ENCODE measurements around the gene EEF1G. TPM values are rescaled to one million over a fixed set of nuclear protein-coding genes. Genes with fewer than 3 reads are reported as not detected.
"Not testable (repeated sequence)": the region's sequence is repeated elsewhere in the genome, so short reads cannot be mapped to it uniquely, and the experiment has no call there.

EEF1G gene
- total RNA-seq, 2 experiments from 2014 or later, result 1,778 to 2,328 TPM

DNA sequence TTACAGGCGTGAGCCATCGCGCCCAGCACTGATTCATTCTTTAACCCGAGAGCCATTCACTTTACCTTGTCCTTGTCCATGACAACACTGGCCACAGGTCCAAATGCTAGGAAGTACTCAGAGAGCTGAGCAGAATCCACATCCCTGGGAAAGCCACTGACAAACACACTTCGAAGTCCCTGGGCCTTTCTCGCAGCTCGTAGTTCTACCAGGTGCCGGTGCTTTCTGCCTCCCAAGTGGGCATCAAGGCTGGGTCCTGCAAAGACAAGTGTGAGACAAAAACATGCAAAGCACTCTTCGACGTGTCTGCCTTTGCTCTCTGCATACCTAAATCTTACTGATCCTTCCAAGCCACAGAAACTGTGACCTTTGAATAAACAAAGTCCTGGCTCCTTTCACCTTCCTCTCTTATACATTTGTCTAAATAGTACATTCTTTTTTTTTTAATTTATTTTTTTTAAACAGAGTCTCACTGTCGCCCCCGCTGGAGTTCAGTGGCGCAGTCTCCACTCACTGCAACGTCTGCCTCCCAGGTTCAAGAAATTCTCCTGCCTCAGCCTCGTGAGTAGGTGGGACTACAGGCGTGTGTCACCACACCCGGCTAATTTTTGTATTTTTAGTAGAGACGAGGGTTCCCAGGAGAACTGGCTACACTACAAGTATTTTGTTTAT, 15.4 kb upstream of the EEF1G start:
- peak overlapping the region; percentile 66 for H3K4me2 ChIP-seq (ENCODE audit: low read length)
- peaks cover 33% of the 10 kb centered on the region for H3K4me1 ChIP-seq (ENCODE audit: insufficient read depth, low read length, poor library complexity, severe bottlenecking)
- BruUV-seq (replicated peaks), result no TSS peak
- H3K79me2 ChIP-seq (ENCODE audit: insufficient read depth, low read depth, low read length), result peaks cover 25% of the 10 kb centered on the region; the same call in 1 of the 2 replicates
- TF ChIP-seq EZH2phosphoT487 (IDR thresholded peaks at IDR 0.05; ENCODE audit: borderline replicate concordance, low read depth, low read length) (no peak), CTCF (conservative IDR thresholded peaks at IDR 0.05; ENCODE audit: low read length) (peak; percentile 71)
- H3K9me3 ChIP-seq (ENCODE audit: low read length), result no peaks in the 10 kb centered on the region
- ChIA-PET POLR2A (interaction anchor here (1.1 to 1.8 kb wide), 2 partner anchors 15 to 76 kb away, joined by 4 to 5 read pairs; partner anchors contain the start of genes C11orf98, CSKMT and EEF1G), CTCF (ENCODE audit: unreplicated experiment) (no interaction called here)
- intact Hi-C loops (cut with micrococcal nuclease; ENCODE audit: unreplicated experiment), result no loop called here
- DNase-seq (ENCODE audit: low spot score), result no peak
- no peaks in the 10 kb centered on the region for H4K20me1 ChIP-seq (ENCODE audit: insufficient read depth, low read length)
- no peak overlapping the region for H2AFZ ChIP-seq (ENCODE audit: low read length)
- H3K27ac ChIP-seq (ENCODE audit: low read depth, low read length, poor library complexity, severe bottlenecking), result no peak overlapping the region
- H3K36me3 ChIP-seq (ENCODE audit: insufficient read depth, low read length), result peaks cover 67% of the 10 kb centered on the region
- H3K4me3 ChIP-seq (ENCODE audit: low read depth, low read length, poor library complexity, severe bottlenecking), result no peak overlapping the region
- no peaks in the 10 kb centered on the region for H3K9me2 ChIP-seq (ENCODE audit: insufficient read depth, low read length)

- H4K20me1 ChIP-seq (ENCODE audit: insufficient read depth, low read length); H3K27ac ChIP-seq (ENCODE audit: low read depth, low read length, poor library complexity, severe bottlenecking); H3K9me3 ChIP-seq (ENCODE audit: low read length); CTCF ChIA-PET (ENCODE audit: unreplicated experiment); BruUV-seq (replicated peaks); intact Hi-C loops (cut with micrococcal nuclease; ENCODE audit: unreplicated experiment); H2AFZ ChIP-seq (ENCODE audit: low read length); H3K9me2 ChIP-seq (ENCODE audit: insufficient read depth, low read length); DNase-seq (ENCODE audit: low spot score); H3K4me2 ChIP-seq (ENCODE audit: low read length); H3K4me3 ChIP-seq (ENCODE audit: low read depth, low read length, poor library complexity, severe bottlenecking): not testable (repeated sequence)
- H3K36me3 ChIP-seq (ENCODE audit: insufficient read depth, low read length), result peaks cover 84% of the 10 kb centered on the region
- peaks cover 10% of the 10 kb centered on the region for H3K4me1 ChIP-seq (ENCODE audit: insufficient read depth, low read length, poor library complexity, severe bottlenecking)
- H3K79me2 ChIP-seq (ENCODE audit: insufficient read depth, low read depth, low read length), result peaks cover 16% of the 10 kb centered on the region; the same call in 1 of the 2 replicates
- POLR2A ChIA-PET, result interaction anchor here (1.3 to 1.4 kb wide), 2 partner anchors 11 to 121 kb away, joined by 5 read pairs; partner anchors contain the start of gene EEF1G
These were observed 11.7 kb upstream of the EEF1G start for GRCh38 chr11:62585356-62585755.

- DNase-seq (ENCODE audit: low spot score); H3K4me2 ChIP-seq (ENCODE audit: low read length); H4K20me1 ChIP-seq (ENCODE audit: insufficient read depth, low read length); H3K9me3 ChIP-seq (ENCODE audit: low read length); H3K4me1 ChIP-seq (ENCODE audit: insufficient read depth, low read length, poor library complexity, severe bottlenecking); CTCF ChIA-PET (ENCODE audit: unreplicated experiment); H3K79me2 ChIP-seq (ENCODE audit: insufficient read depth, low read depth, low read length); H2AFZ ChIP-seq (ENCODE audit: low read length); H3K4me3 ChIP-seq (ENCODE audit: low read depth, low read length, poor library complexity, severe bottlenecking); BruUV-seq (replicated peaks); H3K27ac ChIP-seq (ENCODE audit: low read depth, low read length, poor library complexity, severe bottlenecking); intact Hi-C loops (cut with micrococcal nuclease; ENCODE audit: unreplicated experiment); H3K9me2 ChIP-seq (ENCODE audit: insufficient read depth, low read length): not testable (repeated sequence)
- POLR2A ChIA-PET, result interaction anchor here (0.7 kb wide), 1 partner anchor 59 kb away, joined by 3 read pairs; no protein-coding TSS in a partner anchor
- peaks cover 93% of the 10 kb centered on the region for H3K36me3 ChIP-seq (ENCODE audit: insufficient read depth, low read length)
These were observed 8.0 kb upstream of the EEF1G start for GRCh38 chr11:62581735-62582134.

All from OCI-LY7 (cell line).